HT-29 (cell line): ENCODE data around the gene CACNA1S. TPM values are rescaled to one million over a fixed set of nuclear protein-coding genes. Genes with fewer than 3 reads are reported as not detected.

Source experiments
- DNase-seq: peaks from one replicate; pipeline ENCODE4 v3.0.0-alpha.2; 2015; ENCODE audit warnings: low spot score
- total RNA-seq: library from RNA; depleted of rRNA; stranded (reverse); fragments of >200 nt; shearing (Covaris generic); gene quantifications from 2 replicates; pipeline ENCODE4 v1.2.3, GENCODE V29; 2014

The CACNA1S gene
- total RNA-seq, 1 experiment from 2014 or later = not detected

GRCh38 chr1:201034671-201035070, 77.6 kb downstream of the CACNA1S start:
- DNase-seq = no peak

- no peak for DNase-seq
Measured at GRCh38 chr1:201032408-201032807, 79.8 kb downstream of the CACNA1S start.

GRCh38 chr1:201028461-201028889, 83.8 kb downstream of the CACNA1S start:
- peak; percentile 56 for DNase-seq

- no peak for DNase-seq
Measured at GRCh38 chr1:201026836-201027235, 85.4 kb downstream of the CACNA1S start.

GRCh38 chr1:201026234-201026633, 86.0 kb downstream of the CACNA1S start:
- DNase-seq = no peak

GRCh38 chr1:201025571-201026002, 86.6 kb downstream of the CACNA1S start:
- peak; percentile 19 for DNase-seq

GRCh38 chr1:201024625-201024998, 87.6 kb downstream of the CACNA1S start:
- DNase-seq = no peak

GRCh38 chr1:201023920-201024624, 88.2 kb downstream of the CACNA1S start:
- DNase-seq = peak; percentile 27

- peak; percentile 69 for DNase-seq
Measured at GRCh38 chr1:201023517-201023902, 88.7 kb downstream of the CACNA1S start, which contains the start of gene KIF21B. TSS of gene KIF21B (minus strand) at chr1:201023714. CDS start at chr1:201023383, 331 bp downstream.

- DNase-seq = peak; percentile 14
Measured at GRCh38 chr1:201022820-201023516, 89.3 kb downstream of the CACNA1S start.

GRCh38 chr1:201022493-201022819, 89.8 kb downstream of the CACNA1S start:
- no peak for DNase-seq

GRCh38 chr1:201021630-201022492, 90.4 kb downstream of the CACNA1S start:
- DNase-seq = no peak

- peak; percentile 29 for DNase-seq
Measured at GRCh38 chr1:201020721-201021629, 91.3 kb downstream of the CACNA1S start.

GRCh38 chr1:201020040-201020591, 92.1 kb downstream of the CACNA1S start:
- peak; percentile 44 for DNase-seq

- DNase-seq = peak; percentile 62
Measured at GRCh38 chr1:201019321-201019977, 92.8 kb downstream of the CACNA1S start.

GRCh38 chr1:201017828-201018163, 94.4 kb downstream of the CACNA1S start:
- no peak for DNase-seq

GRCh38 chr1:201016943-201017827, 95.0 kb downstream of the CACNA1S start:
- DNase-seq = no peak

- peak; percentile 74 for DNase-seq
Measured at GRCh38 chr1:201016211-201016651, 96.0 kb downstream of the CACNA1S start.

GRCh38 chr1:201015551-201016091, 96.6 kb downstream of the CACNA1S start:
- DNase-seq = peak; percentile 25
